Measurements from ENCODE around the gene EPHA10.

The EPHA10 gene

GRCh38 chr1:37680933-37681332 lies 84.0 kb downstream of the EPHA10 start:
- TF ChIP-seq CTCF (conservative IDR thresholded peaks at IDR 0.05; ENCODE audit: low read depth, low read length) = no peak
- no peak for DNase-seq (ENCODE audit: low read depth)
- no peak overlapping the region for H3K4me3 ChIP-seq (ENCODE audit: low read length)

GRCh38 chr1:37677808-37678207 lies 87.1 kb downstream of the EPHA10 start:
- no peak overlapping the region for H3K4me3 ChIP-seq (ENCODE audit: low read length)
- no peak for DNase-seq (ENCODE audit: low read depth)
- TF ChIP-seq CTCF (conservative IDR thresholded peaks at IDR 0.05; ENCODE audit: low read depth, low read length) = no peak

GRCh38 chr1:37677143-37677439 lies 87.8 kb downstream of the EPHA10 start:
- DNase-seq (ENCODE audit: low read depth) = no peak

GRCh38 chr1:37676281-37677142 lies 88.4 kb downstream of the EPHA10 start:
- no peak for DNase-seq (ENCODE audit: low read depth)
- H3K4me3 ChIP-seq (ENCODE audit: low read length) = no peak overlapping the region
- no peak for TF ChIP-seq CTCF (conservative IDR thresholded peaks at IDR 0.05; ENCODE audit: low read depth, low read length)

More at GRCh38 chr1:37677143-37677439, 87.8 kb downstream of the EPHA10 start:
- no peak for TF ChIP-seq CTCF (conservative IDR thresholded peaks at IDR 0.05; ENCODE audit: low read depth, low read length)
- H3K4me3 ChIP-seq (ENCODE audit: low read length) = no peak overlapping the region

GRCh38 chr1:37673920-37674319 lies 91.0 kb downstream of the EPHA10 start:
- DNase-seq (ENCODE audit: low read depth) = no peak
- no peak overlapping the region for H3K4me3 ChIP-seq (ENCODE audit: low read length)
- no peak for TF ChIP-seq CTCF (conservative IDR thresholded peaks at IDR 0.05; ENCODE audit: low read depth, low read length)

- TF ChIP-seq CTCF (conservative IDR thresholded peaks at IDR 0.05; ENCODE audit: low read depth, low read length) = no peak
- no peak overlapping the region for H3K4me3 ChIP-seq (ENCODE audit: low read length)
- DNase-seq (ENCODE audit: low read depth) = no peak
Measured at GRCh38 chr1:37672136-37672870, 92.6 kb downstream of the EPHA10 start.

GRCh38 chr1:37671261-37671660 lies 93.7 kb downstream of the EPHA10 start:
- TF ChIP-seq CTCF (conservative IDR thresholded peaks at IDR 0.05; ENCODE audit: low read depth, low read length) = no peak
- DNase-seq (ENCODE audit: low read depth) = no peak
- no peak overlapping the region for H3K4me3 ChIP-seq (ENCODE audit: low read length)
